ENCODE results near the gene TNFRSF18.

The TNFRSF18 gene

GRCh38 chr1:1240348-1240732 is 33.9 kb upstream of the TNFRSF18 start:
- no peak for DNase-seq

GRCh38 chr1:1239614-1240347 is 33.4 kb upstream of the TNFRSF18 start:
- DNase-seq, result no peak

GRCh38 chr1:1239227-1239613 is 32.8 kb upstream of the TNFRSF18 start:
- DNase-seq, result no peak

- no peak for DNase-seq
Observed at GRCh38 chr1:1238702-1239178, 32.3 kb upstream of the TNFRSF18 start.

GRCh38 chr1:1237874-1238701 is 31.7 kb upstream of the TNFRSF18 start:
- DNase-seq, result no peak

- DNase-seq, result no peak
Observed at GRCh38 chr1:1236945-1237873, 30.8 kb upstream of the TNFRSF18 start.

GRCh38 chr1:1236176-1236763 is 29.9 kb upstream of the TNFRSF18 start:
- no peak for DNase-seq

- no peak for DNase-seq
Observed at GRCh38 chr1:1235016-1235744, 28.8 kb upstream of the TNFRSF18 start.

- DNase-seq, result no peak
Observed at GRCh38 chr1:1234180-1234808, 27.9 kb upstream of the TNFRSF18 start.

- DNase-seq, result no peak
Observed at GRCh38 chr1:1233567-1233892, 27.1 kb upstream of the TNFRSF18 start.

- DNase-seq, result no peak
Observed at GRCh38 chr1:1232796-1233566, 26.6 kb upstream of the TNFRSF18 start.

GRCh38 chr1:1232208-1232795 is 25.9 kb upstream of the TNFRSF18 start, which contains the start of gene B3GALT6:
Gene B3GALT6, plus strand, starts transcription at chr1:1232237. Its CDS starts 42 bp downstream, at chr1:1232279.
- no peak for DNase-seq

- peak; percentile 88 to 89 for DNase-seq
Observed at GRCh38 chr1:1231400-1232207, 25.2 kb upstream of the TNFRSF18 start, which contains the start of gene SDF4. Gene SDF4, minus strand, starts transcription at chr1:1232001. Its CDS starts 3,229 bp downstream, at chr1:1228772.

GRCh38 chr1:1230656-1231399 is 24.4 kb upstream of the TNFRSF18 start:
- DNase-seq, result peak; percentile 27 to 49

GRCh38 chr1:1229770-1230169 is 23.4 kb upstream of the TNFRSF18 start:
- DNase-seq, result no peak

GRCh38 chr1:1228596-1229321 is 22.4 kb upstream of the TNFRSF18 start:
- no peak for DNase-seq

- DNase-seq, result no peak
Observed at GRCh38 chr1:1228187-1228586, 21.8 kb upstream of the TNFRSF18 start.

GRCh38 chr1:1227386-1227785 is 21.0 kb upstream of the TNFRSF18 start:
- no peak for DNase-seq
